Measurements from ENCODE around the gene MDK.

MDK gene

DNA sequence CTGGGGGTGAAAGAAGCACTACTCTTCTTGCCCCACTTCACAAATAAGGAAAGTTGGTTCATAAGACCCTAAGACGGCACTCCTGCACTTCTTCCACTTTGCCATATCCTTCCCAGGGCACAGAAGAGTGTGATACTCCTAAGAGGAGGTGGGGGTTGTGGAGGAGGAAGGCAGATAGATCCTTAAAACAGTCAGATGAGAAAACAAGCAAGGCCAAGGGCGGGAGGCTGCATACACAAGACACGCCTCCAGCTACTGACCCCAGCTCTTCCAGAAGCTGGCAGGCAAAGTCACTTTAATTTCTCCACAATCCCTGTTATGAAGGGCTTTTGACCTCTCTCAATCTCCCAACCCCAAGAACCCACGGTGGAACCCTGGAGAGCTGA is 11.8 kb downstream of the MDK start:
- in situ Hi-C loops (cut with MboI; ENCODE audit: low sequenced_read_pairs), result no loop called here

DNA sequence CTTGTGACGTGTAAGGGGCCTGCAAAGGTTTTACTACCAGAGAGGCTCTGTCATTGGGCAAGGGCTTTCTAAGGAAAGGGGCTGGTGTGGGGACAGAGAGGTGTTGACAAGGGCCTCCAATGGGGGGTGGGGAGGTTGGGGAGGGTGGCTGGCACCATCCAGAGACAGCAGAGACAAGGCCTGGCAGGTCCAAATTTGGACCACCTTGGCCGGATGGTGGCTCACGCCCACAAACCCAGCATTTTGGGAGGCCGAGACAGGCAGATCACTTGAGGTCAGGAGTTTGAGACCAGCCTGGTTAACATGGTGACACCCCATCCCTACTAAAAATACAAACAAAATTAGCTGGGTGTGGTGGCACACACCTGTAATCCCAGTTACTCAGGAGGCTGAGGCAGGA is 12.3 kb downstream of the MDK start:
- in situ Hi-C loops (cut with MboI; ENCODE audit: low sequenced_read_pairs), result no loop called here

DNA sequence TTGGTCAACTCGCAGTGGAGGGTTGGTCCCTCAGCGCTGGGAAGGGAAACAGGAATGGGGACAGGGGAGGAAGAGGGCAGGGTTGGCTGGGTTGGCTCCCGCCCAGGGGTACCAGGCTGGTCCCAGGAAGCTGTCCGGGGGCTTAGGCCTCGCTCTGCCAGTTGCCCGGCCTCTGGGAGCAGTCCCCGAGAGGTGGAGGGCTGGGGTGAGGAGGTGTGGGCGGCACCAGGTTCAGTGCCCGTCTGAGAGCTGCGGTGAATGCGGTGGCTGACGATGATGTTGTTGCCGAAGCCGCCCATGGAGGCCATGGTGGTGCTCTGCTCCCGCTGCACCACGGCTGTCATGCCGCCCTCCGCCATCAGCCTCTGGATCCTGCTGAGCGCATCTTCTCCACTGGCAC is 16.1 kb downstream of the MDK start:
- in situ Hi-C loops (cut with MboI; ENCODE audit: low sequenced_read_pairs), result no loop called here

DNA sequence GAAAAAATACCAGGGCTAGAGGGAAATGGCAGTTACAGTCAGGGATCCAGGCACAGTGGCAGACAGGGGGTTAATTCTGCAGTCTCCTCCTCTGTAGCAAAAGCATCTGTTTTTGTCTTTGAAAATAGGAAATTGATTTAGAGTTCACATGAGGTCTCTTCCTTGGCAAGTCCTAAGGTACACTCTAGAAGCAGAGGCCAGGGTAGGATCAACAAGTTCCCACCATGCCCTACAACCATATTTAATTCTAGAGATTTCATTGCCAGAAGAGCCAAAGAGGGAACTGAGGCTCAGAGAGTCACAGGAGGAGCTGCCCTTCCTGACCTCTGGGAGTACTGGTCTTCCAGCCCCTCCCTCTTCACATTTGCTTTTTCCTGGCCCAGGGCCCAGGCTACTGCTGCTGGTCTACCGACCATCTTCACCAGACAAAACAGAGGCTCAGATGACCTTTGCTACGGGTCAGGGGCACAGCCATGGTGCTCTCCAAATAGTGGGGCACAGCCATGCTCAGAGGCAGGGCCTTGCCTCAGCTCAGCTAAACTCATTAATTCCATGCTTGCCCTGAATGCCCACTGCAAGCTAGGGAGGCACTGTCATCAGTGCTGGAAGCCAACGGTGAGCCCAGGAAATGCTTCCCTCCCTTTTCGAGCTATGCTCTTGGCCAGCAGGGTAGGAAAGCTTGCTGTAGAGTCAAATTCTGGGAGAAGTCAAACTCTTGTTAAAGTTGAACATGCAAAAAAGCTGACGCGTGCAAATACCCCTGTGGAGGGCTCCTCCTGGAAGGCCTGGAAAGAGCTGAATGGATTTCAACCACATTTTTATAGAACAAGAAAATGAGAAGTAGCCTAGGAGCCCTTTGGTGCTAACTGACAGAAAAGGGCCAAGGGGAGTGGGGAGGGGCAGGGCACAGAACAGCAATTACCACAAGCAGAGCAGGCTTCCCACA is 21.8 kb downstream of the MDK start:
- in situ Hi-C loops (cut with MboI; ENCODE audit: low sequenced_read_pairs), result no loop called here

DNA sequence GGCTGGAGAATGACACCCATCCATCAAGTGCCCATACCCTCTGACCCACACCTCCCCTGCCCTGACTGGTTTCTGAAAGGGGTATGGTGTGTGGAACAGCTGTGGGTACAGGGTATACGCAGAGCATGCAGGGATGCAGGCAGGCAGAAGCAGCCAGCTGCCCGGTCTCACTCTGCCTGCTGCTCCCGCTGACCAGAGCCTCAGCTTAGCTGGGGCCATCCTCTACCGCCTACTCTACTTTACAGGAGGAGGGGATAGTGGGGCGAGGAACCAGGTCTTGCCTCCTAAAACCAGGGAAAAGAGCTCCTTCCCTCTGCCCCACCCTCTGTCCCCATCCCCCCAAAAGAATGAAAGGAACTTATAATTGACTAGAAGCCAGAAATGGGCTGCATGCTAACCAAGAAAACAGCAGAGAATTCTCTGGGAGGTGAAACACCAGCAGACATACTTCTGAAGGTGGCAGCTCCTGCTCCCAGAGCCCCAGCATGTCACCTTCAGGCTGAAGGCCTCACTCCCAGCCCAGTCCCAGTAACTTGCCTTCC is 23.1 kb downstream of the MDK start:
- in situ Hi-C loops (cut with MboI; ENCODE audit: low sequenced_read_pairs), result no loop called here

DNA sequence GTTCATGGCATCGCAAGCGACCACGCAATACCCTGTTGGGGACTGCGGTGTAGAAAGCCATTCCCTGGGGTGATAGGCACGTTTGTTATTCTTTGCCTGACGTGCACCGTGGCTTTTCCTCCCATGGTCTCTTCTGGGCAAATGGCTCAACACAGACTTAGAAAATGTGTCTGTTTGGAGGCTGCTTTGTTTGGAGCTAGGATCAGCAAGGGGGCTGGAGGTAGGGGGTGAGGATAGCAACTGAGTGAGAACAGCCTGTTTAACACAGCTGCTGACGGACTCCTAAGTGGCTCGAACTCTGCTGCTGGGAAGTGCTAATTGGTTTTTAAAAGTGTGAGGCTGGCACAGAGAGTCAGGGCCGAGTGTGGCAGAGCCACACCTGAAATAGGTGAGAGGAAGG is 26.2 kb downstream of the MDK start:
- in situ Hi-C loops (cut with MboI; ENCODE audit: low sequenced_read_pairs), result no loop called here

DNA sequence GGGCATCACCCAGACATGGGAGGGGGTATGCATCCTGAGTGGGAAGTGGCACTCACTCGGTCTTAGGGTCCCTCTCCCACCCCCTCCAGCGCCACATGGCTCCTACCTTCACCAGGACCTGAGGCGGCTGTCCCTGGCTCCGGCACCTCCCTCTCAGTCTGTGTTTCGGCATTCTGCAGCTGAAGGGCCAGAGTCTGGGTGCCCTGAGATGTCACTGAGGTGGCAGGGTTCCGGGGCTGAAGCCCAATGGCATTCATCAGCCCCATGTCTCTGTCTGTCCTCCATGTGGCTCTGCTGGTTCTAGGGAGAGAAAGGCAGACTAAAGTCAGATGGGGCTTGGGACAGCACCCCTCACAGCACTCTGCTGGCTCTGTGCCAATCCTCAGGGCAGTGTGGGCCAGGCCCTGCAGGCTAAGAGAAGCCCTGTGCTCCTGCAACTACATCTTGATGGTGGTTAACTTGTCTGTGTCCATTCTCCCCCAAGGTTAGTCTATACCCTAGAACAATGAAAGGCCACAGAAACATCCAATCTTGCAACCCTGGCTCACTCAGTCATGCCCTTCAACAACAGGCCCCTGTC is 27.0 kb downstream of the MDK start:
- in situ Hi-C loops (cut with MboI; ENCODE audit: low sequenced_read_pairs), result no loop called here

DNA sequence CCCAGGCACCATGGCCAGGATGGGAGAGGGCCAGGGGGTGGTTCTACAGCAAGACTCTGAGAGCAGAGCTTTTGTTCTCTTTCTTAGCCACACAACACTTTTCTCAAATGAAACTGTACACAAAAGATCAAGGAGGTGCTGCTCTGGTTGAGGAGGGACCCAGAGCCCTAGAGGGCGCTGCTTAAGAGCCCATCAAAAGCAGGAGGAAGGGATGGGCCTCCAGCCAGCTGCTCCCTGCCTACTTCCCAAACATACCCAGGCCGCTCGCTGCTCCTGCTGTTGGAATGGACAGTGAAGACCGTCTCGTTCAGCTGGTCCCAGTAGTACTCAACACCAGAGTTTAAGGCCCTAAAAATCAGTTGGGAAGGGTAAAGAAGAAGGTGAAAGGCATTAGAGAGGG is 28.6 kb downstream of the MDK start:
- in situ Hi-C loops (cut with MboI; ENCODE audit: low sequenced_read_pairs), result no loop called here

DNA sequence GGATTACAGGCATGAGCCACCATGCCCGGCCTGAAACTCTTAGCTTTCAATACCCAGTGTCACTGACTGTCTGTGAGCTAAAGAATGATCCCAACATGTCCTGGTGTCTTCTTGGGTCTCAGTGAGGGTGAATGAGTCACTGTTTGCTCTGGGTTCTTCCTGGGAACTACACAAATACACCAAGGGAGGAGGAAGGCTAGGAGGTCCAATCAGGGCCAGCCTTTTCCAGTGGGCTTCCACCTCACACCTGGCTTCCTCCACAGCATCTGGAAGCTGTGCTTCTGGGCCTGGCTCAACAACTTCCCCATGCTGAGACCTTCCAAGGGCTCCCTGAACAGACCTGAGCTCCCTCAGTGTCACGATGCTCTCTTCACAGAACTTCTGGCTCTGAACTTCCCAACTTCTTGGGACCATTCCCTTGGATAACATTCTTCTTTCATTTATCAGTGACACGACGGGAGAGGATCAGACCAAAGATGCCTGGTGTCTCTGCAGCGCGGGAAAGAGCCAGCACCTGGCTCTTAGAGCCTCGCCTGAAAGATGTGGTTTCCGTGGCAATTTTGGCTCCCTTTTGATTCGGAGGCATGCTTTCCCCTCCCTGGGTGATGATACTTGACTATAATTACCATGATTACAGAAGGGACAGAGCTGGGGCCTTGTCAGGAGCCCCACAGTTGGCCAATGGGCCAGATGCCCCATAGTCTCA is 32.4 kb downstream of the MDK start:
- in situ Hi-C loops (cut with MboI; ENCODE audit: low sequenced_read_pairs), result no loop called here

DNA sequence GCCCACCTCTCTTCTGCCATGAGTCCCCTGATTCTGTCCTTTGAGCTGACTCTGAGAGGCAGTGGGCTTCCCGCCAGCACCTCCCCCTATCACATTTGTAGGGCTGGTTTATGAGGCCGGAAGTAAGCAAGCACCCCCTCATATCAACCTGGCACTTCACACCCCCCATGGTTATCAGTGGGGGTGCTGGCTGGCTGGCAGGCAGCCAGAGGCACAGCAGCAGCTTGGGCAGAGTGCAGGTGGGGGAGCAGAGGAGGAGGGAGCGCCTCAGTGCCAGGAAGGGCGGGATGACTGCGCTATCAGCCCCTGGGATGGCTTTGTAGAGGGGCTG is 33.0 kb downstream of the MDK start:
- in situ Hi-C loops (cut with MboI; ENCODE audit: low sequenced_read_pairs), result no loop called here

DNA sequence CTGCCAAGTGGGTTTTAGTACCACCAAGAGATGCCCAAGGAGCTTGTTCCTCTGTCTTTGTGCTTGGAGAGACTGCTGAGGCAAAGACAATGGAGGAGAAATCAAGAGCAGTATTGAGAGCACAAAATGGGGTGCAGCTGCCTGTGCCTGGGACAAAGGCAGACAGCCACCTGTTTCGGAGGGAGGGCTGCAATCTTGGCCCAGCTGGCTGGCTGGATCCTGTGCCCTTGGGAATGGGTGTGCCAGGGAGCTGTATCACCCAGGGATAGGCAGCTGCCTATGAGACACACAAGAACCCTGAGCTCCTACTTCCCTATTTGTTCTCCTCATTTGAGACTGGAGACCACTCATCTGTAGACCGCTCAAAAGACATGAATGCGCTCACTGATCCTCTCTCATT is 33.4 kb downstream of the MDK start:
- in situ Hi-C loops (cut with MboI; ENCODE audit: low sequenced_read_pairs), result no loop called here

DNA sequence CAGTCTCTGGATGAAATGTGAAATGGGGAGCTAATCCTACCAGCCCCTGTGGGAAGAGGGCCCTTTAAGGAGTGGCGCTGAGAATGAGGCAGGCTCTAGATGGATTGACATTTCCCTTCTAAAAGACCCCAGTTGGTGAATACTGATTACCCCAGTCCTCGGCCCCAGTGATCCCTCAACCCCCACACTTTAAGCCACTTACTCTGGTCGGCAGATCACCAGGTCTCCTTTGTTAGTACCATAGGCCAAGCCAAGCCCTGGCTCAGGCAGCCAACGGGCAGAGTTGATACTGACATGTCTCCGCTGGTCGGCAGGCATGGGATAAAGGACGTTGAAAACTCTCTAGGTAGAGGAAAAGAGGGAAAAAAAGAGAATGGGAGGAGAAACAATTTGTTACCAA is 36.2 kb downstream of the MDK start:
- in situ Hi-C loops (cut with MboI; ENCODE audit: low sequenced_read_pairs), result no loop called here

DNA sequence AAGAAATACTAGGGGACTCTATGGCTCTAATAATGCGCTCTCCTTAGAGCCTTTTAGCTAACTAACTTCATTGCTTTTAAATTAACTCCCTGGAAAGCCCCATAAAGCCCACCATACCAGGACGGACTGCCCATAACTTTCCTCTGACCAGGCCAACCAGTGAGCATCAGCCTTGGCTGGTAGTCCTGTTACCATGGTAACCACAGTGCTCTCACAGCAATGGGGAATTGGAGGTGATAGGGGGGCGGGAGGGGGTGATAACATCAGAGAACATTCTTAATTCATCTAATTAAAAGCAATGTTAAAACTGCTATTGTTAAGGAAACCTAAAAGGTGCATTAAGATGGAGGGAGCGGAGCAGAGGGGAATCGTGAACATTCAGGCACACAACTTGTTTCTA is 37.3 kb downstream of the MDK start:
- in situ Hi-C loops (cut with MboI; ENCODE audit: low sequenced_read_pairs), result no loop called here

DNA sequence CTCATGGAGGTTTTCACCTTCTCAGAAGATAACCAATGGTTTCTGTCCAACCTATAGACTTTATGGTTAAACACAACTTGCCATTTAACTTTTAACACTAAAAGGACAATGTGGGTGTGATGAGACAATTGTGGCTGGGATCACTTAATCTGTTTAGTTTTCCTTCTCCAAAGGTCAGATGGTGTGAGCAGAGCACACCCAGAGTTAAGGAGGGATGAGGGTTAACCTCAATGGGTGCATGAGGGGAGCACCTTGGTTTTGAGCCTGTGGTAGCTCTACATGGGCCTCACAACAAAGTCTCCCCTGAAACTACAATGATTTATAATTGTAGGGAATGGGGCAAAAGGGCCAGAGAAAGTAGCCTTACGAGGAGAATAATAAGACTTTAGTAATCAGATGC is 39.0 kb downstream of the MDK start:
- in situ Hi-C loops (cut with MboI; ENCODE audit: low sequenced_read_pairs), result no loop called here

DNA sequence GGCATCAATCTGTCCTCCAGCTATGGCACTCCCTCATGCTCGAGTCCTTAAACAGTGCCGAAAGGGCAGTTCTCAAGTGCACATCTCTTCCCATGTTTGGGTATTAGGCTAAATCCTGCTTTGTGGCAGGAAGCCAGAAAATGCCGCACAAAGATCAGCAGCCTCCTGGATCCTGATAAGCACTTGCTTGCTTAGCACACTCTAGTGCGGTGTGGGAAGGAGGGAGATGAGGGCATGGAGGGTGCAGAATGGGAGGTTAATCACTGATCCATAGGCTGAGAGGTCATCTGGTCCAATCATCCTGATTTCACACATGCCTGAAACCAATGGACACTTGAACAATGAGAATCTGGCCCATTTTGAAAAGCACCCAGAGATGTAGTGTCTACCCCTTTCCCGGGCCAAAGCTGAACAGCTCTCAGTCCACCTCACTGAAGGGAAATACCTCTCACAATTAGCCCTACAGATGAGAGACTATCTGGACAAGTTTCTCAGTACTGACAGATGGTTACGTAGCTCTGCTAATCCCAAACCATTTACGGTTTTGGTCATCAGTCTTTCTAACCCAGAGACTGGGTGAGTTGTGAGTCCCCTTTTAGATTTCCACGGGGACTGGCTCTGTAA is 39.9 kb downstream of the MDK start:
- in situ Hi-C loops (cut with MboI; ENCODE audit: low sequenced_read_pairs), result no loop called here

DNA sequence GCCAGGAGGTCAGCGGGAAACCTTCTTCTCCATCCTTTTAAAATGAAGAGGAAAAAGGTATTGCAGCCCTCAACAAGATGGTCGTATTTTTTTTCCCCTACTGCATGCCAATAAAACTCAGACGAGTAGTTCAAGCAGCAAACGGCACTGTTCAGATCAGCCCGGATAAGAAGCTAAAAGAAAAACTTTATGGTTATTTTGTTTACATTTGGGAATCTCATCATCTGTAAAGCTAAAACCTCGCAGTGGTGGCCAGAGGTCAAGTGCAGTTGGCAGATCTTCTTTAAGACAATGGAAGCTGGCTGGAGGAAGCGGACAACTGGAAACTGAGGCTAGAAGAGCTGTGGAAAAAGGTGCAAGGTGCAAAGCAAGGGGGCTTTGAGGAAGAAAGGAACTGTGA is 41.1 kb downstream of the MDK start:
- in situ Hi-C loops (cut with MboI; ENCODE audit: low sequenced_read_pairs), result no loop called here

DNA sequence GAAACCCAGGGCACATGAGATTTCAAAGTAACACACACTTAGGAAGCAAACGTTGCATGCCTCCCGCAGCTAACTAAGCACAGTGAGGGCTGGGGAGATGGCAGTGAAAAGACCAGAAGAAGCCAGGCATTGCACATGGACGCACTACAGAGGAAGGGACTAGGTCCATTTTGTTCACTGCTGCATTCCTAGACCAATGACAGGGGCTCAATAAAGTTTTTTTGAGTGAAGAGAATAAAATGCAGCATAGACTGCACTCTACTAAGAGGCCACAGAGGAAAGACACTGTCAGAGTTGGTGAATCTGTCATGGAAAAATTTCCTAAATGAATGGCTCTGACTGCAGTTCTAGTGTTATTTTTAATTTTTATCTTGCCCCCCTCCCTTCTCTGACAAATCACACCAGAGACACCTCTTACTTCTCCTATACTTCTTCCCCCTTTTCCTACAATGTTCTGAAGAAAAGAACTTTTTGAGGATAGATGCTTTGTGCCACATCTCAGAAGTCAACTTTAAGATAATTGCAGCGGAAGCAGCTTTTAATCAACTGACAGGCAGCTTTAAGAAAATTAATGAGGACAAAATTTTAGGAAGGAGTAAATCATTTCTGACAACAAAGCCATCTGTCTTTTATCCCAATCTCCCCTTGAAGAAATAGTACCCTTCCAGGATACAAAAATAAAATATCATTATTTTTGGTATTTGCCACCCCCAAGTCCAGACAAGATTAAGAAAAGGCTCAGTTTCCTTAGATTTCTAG is 44.9 kb downstream of the MDK start:
- in situ Hi-C loops (cut with MboI; ENCODE audit: low sequenced_read_pairs), result no loop called here

DNA sequence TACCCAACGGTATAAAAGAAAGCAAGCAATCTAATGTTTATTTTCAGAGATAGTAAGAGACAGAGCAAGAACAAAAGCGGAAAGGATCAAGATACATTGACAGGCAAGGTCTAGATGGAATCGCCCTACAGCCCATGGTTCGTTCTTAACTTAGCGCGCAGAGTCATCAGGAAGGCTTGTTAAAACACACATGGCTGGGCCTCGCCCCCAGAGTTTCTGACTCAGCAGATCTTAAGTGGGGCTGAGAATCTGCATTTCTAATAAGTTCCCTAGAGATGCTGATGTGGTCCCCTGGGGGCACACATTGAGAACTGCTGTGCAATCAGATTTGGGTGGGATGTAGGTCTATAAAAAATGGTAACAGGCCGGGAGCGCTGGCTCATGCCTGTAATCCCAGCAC is 45.9 kb downstream of the MDK start:
- in situ Hi-C loops (cut with MboI; ENCODE audit: low sequenced_read_pairs), result no loop called here

DNA sequence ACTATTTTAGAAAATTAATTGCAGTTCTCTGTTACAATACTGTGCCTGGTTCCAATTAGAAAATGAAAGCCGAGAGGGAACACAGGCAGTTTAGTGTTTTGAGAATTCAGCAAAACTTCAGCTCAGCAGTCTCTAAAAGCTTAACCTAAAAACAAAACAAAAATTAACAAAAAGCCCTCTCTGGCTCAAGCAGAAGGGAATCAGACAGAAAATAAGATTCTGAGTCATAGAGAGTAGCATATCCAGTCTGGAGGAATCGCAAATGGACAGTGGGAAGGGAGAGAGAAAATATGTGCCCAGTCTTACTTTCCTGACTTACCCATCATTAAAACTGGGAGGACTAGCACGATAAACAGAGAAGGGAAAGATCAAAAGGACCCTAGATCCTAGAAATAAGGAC is 48.2 kb downstream of the MDK start:
- in situ Hi-C loops (cut with MboI; ENCODE audit: low sequenced_read_pairs), result no loop called here

DNA sequence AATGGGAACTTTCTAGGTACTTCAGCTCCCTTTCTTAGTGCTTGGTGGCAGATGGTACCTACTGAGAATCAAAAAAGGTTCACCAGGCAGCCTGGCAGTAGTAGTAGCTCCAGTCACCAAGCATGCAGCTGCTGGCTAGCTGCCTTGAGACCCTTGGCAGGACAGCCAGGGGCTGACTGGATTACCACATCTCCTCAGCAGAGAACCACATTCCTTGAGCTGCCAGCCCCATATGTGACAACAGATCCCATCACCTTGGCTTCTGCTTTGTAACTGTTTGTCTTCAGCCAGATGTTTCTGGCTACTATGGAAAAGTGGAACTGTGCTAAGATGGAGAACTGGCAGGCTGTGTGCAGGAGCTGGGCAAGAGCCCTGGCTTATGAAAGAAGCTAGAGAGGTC is 49.7 kb downstream of the MDK start:
- in situ Hi-C loops (cut with MboI; ENCODE audit: low sequenced_read_pairs), result no loop called here

Data from HL-60/S4 treated with phorbol 12-myristate 13-acetate at 8.2 ng/mL for 4 days and 3 days (cell line).